D721Med (cell line): ENCODE data around the gene CLDND1.

Source experiments
- DNase-seq: peaks from one replicate; pipeline ENCODE4 v3.0.0; 2011; ENCODE audit warnings: low spot score; ENCODE audit not compliant: insufficient read length
- FAIRE-seq: peaks from 2 replicates; lab custom pipeline; 2011; peaks lifted over from hg19 to GRCh38; lab: Jason Lieb, UNC
- CTCF ChIP-seq: IDR thresholded peaks from 2 replicates; pipeline ENCODE4 v1.5.1; 2012; ENCODE audit warnings: mild to moderate bottlenecking, control low read depth; ENCODE audit not compliant: insufficient read depth; ENCODE audit errors: missing control alignments

The CLDND1 gene

GRCh38 chr3:98522544-98523281 is at the start of gene CLDND1:
Gene CLDND1, minus strand, starts transcription at chr3:98522902. Its CDS starts 1,478 bp downstream, at chr3:98521424.
- DNase-seq (peak; percentile 42), FAIRE-seq (no peak)
- TF ChIP-seq CTCF = no peak

GRCh38 chr3:98568402-98568801 is 45.7 kb upstream of the CLDND1 start:
- FAIRE-seq (no peak), DNase-seq (no peak)
- no peak for TF ChIP-seq CTCF

- DNase-seq (no peak), FAIRE-seq (no peak)
- TF ChIP-seq CTCF = no peak
Observed at GRCh38 chr3:98567666-98568270, 45.1 kb upstream of the CLDND1 start.

GRCh38 chr3:98565843-98566242 is 43.1 kb upstream of the CLDND1 start:
- no peak for TF ChIP-seq CTCF
- DNase-seq (no peak), FAIRE-seq (no peak)

GRCh38 chr3:98565237-98565643 is 42.5 kb upstream of the CLDND1 start:
- DNase-seq (no peak), FAIRE-seq (no peak)
- TF ChIP-seq CTCF = no peak

GRCh38 chr3:98564282-98565005 is 41.7 kb upstream of the CLDND1 start:
- no peak for FAIRE-seq
- no peak for TF ChIP-seq CTCF
- no peak for DNase-seq
